Measurements from ENCODE around the gene CEACAM16.

DNA sequence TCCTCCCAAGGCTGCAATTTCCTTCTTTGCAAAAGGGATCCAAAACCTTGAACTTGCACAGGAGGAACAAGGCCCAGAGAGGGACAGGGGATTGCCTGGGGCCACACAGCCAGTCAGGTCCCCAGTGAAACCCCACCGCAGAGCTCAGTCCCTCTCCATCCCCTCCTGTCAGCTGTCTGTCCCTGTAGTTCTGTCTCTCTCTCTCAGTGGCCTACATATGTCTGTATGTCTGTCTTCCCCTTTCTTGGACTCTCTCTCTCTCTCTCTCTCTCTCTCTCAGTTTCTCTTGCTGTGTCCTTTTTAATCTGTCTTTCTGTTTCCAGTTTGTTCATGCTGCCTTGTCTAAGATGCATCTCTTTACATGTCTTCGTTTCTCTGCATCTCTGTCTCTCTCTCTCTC is 16.1 kb upstream of the CEACAM16 start:
- TF ChIP-seq, protein P1, sequence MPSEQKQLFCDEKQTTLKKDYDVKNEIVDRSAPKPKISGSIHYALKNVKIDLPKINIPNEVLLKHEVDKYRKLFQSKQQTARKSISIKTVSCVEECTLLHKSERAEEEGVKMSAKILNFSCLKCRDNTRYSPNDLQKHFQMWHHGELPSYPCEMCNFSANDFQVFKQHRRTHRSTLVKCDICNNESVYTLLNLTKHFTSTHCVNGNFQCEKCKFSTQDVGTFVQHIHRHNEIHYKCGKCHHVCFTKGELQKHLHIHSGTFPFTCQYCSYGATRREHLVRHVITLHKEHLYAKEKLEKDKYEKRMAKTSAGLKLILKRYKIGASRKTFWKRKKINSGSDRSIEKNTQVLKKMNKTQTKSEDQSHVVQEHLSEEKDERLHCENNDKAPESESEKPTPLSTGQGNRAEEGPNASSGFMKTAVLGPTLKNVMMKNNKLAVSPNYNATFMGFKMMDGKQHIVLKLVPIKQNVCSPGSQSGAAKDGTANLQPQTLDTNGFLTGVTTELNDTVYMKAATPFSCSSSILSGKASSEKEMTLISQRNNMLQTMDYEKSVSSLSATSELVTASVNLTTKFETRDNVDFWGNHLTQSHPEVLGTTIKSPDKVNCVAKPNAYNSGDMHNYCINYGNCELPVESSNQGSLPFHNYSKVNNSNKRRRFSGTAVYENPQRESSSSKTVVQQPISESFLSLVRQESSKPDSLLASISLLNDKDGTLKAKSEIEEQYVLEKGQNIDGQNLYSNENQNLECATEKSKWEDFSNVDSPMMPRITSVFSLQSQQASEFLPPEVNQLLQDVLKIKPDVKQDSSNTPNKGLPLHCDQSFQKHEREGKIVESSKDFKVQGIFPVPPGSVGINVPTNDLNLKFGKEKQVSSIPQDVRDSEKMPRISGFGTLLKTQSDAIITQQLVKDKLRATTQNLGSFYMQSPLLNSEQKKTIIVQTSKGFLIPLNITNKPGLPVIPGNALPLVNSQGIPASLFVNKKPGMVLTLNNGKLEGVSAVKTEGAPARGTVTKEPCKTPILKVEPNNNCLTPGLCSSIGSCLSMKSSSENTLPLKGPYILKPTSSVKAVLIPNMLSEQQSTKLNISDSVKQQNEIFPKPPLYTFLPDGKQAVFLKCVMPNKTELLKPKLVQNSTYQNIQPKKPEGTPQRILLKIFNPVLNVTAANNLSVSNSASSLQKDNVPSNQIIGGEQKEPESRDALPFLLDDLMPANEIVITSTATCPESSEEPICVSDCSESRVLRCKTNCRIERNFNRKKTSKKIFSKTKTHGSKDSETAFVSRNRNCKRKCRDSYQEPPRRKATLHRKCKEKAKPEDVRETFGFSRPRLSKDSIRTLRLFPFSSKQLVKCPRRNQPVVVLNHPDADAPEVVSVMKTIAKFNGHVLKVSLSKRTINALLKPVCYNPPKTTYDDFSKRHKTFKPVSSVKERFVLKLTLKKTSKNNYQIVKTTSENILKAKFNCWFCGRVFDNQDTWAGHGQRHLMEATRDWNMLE (tag by site-specific recombination; conservative IDR thresholded peaks at IDR 0.05; ENCODE audit: low read depth) = no peak
- TF ChIP-seq, protein P2, sequence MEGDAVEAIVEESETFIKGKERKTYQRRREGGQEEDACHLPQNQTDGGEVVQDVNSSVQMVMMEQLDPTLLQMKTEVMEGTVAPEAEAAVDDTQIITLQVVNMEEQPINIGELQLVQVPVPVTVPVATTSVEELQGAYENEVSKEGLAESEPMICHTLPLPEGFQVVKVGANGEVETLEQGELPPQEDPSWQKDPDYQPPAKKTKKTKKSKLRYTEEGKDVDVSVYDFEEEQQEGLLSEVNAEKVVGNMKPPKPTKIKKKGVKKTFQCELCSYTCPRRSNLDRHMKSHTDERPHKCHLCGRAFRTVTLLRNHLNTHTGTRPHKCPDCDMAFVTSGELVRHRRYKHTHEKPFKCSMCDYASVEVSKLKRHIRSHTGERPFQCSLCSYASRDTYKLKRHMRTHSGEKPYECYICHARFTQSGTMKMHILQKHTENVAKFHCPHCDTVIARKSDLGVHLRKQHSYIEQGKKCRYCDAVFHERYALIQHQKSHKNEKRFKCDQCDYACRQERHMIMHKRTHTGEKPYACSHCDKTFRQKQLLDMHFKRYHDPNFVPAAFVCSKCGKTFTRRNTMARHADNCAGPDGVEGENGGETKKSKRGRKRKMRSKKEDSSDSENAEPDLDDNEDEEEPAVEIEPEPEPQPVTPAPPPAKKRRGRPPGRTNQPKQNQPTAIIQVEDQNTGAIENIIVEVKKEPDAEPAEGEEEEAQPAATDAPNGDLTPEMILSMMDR (tag by site-specific recombination; IDR thresholded peaks at IDR 0.05) = no peak
- TF ChIP-seq ZFP69B (tag by site-specific recombination; IDR thresholded peaks at IDR 0.05) (no peak), REPIN1 (tag by site-specific recombination; IDR thresholded peaks at IDR 0.05; ENCODE audit: low read depth) (no peak), ZNF302 (tag by site-specific recombination; IDR thresholded peaks at IDR 0.05; ENCODE audit: low read depth) (no peak), ZNF473 (tag by site-specific recombination; IDR thresholded peaks at IDR 0.05) (no peak), HOXA7 (CRISPR knock-in tag; IDR thresholded peaks at IDR 0.05; ENCODE audit: borderline replicate concordance) (no peak), KLF8 (tag by site-specific recombination; IDR thresholded peaks at IDR 0.05) (no peak)
- TF ChIP-seq, protein P3, sequence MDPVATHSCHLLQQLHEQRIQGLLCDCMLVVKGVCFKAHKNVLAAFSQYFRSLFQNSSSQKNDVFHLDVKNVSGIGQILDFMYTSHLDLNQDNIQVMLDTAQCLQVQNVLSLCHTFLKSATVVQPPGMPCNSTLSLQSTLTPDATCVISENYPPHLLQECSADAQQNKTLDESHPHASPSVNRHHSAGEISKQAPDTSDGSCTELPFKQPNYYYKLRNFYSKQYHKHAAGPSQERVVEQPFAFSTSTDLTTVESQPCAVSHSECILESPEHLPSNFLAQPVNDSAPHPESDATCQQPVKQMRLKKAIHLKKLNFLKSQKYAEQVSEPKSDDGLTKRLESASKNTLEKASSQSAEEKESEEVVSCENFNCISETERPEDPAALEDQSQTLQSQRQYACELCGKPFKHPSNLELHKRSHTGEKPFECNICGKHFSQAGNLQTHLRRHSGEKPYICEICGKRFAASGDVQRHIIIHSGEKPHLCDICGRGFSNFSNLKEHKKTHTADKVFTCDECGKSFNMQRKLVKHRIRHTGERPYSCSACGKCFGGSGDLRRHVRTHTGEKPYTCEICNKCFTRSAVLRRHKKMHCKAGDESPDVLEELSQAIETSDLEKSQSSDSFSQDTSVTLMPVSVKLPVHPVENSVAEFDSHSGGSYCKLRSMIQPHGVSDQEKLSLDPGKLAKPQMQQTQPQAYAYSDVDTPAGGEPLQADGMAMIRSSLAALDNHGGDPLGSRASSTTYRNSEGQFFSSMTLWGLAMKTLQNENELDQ (tag by site-specific recombination; IDR thresholded peaks at IDR 0.05; ENCODE audit: low read depth) = no peak
- TF ChIP-seq, protein P4, sequence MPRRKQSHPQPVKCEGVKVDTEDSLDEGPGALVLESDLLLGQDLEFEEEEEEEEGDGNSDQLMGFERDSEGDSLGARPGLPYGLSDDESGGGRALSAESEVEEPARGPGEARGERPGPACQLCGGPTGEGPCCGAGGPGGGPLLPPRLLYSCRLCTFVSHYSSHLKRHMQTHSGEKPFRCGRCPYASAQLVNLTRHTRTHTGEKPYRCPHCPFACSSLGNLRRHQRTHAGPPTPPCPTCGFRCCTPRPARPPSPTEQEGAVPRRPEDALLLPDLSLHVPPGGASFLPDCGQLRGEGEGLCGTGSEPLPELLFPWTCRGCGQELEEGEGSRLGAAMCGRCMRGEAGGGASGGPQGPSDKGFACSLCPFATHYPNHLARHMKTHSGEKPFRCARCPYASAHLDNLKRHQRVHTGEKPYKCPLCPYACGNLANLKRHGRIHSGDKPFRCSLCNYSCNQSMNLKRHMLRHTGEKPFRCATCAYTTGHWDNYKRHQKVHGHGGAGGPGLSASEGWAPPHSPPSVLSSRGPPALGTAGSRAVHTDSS (tag by site-specific recombination; IDR thresholded peaks at IDR 0.05) = no peak
